ENCODE results near the gene GATAD2A.

Gene GATAD2A

GRCh38 chr19:19416280-19416679 is 10.8 kb downstream of the GATAD2A start:
- no peak for DNase-seq (ENCODE audit: low read depth, low spot score)
- TF ChIP-seq CTCF (IDR thresholded peaks at IDR 0.05; ENCODE audit: low read depth, low read length) = no peak
- in situ Hi-C loops (cut with HindIII; ENCODE audit: low sequenced_read_pairs) = no loop called here

GRCh38 chr19:19417046-19417445 is 11.6 kb downstream of the GATAD2A start:
- H3K4me3 ChIP-seq (ENCODE audit: low read depth, low read length) = no peak overlapping the region
- DNase-seq (ENCODE audit: low read depth, low spot score) = no peak
- in situ Hi-C loops (cut with HindIII; ENCODE audit: low sequenced_read_pairs) = no loop called here
- TF ChIP-seq CTCF (IDR thresholded peaks at IDR 0.05; ENCODE audit: low read depth, low read length) = no peak

More at GRCh38 chr19:19416280-19416679, 10.8 kb downstream of the GATAD2A start:
- H3K4me3 ChIP-seq (ENCODE audit: low read depth, low read length) = no peak overlapping the region

GRCh38 chr19:19417628-19418245 is 12.3 kb downstream of the GATAD2A start:
- in situ Hi-C loops (cut with HindIII; ENCODE audit: low sequenced_read_pairs) = no loop called here
- no peak for TF ChIP-seq CTCF (IDR thresholded peaks at IDR 0.05; ENCODE audit: low read depth, low read length)
- DNase-seq (ENCODE audit: low read depth, low spot score) = no peak

GRCh38 chr19:19418555-19419260 is 13.2 kb downstream of the GATAD2A start:
- no peak overlapping the region for H3K4me3 ChIP-seq (ENCODE audit: low read depth, low read length)
- DNase-seq (ENCODE audit: low read depth, low spot score) = peak; percentile 18
- TF ChIP-seq CTCF (IDR thresholded peaks at IDR 0.05; ENCODE audit: low read depth, low read length) = no peak
- in situ Hi-C loops (cut with HindIII; ENCODE audit: low sequenced_read_pairs) = no loop called here

More at GRCh38 chr19:19417628-19418245, 12.3 kb downstream of the GATAD2A start:
- H3K4me3 ChIP-seq (ENCODE audit: low read depth, low read length) = no peak overlapping the region

GRCh38 chr19:19420570-19421298 is 15.3 kb downstream of the GATAD2A start:
- DNase-seq (ENCODE audit: low read depth, low spot score) = no peak
- in situ Hi-C loops (cut with HindIII; ENCODE audit: low sequenced_read_pairs) = no loop called here
- no peak overlapping the region for H3K4me3 ChIP-seq (ENCODE audit: low read depth, low read length)
- no peak for TF ChIP-seq CTCF (IDR thresholded peaks at IDR 0.05; ENCODE audit: low read depth, low read length)

- no peak for TF ChIP-seq CTCF (IDR thresholded peaks at IDR 0.05; ENCODE audit: low read depth, low read length)
- H3K4me3 ChIP-seq (ENCODE audit: low read depth, low read length) = no peak overlapping the region
- no peak for DNase-seq (ENCODE audit: low read depth, low spot score)
- in situ Hi-C loops (cut with HindIII; ENCODE audit: low sequenced_read_pairs) = no loop called here
These were observed 15.8 kb downstream of the GATAD2A start for GRCh38 chr19:19421299-19421696.
